ENCODE results near the gene PUSL1. TPM values are rescaled to one million over a fixed set of nuclear protein-coding genes. Genes with fewer than 3 reads are reported as not detected.

Gene PUSL1
- total RNA-seq, 6 experiments from 2014 or later, result 5.6 to 21.6 (median 8.4) TPM

DNA sequence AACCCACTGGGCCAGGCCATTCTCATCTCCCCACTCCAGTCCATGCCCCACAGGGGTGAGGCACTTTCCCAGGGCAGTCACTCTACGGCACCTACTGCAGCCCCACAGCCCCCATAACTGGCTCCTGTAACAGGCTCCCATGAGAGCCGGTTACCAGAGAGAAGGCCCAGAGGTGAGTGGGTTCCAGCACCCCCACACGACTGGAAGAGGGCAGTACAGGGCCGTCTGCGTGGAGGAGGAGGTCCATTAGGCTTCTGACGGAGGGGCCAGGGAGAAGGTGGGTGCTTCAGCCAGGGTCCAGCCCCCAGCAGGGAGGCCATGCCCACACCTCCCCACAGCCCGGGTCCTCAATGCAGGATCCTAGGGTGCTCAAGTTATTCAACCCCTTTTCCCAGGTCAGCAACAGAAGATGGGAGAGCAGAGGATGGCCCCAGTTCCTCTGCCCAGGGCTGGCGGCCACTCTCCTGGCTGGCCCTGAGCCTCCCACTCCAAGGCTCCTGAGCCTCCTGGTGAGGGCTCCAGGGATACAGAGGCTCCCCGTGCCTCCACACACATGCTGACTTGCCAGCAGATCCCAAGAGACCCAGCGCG lies 2.2 kb upstream of the PUSL1 start:
- 77% methylated on average over 2 of the region's 11 CpGs for WGBS (ENCODE audit: insufficient coverage, low coverage, low lambda C conversion rate, missing lambda C conversion rate)
- TF ChIP-seq, protein P1, sequence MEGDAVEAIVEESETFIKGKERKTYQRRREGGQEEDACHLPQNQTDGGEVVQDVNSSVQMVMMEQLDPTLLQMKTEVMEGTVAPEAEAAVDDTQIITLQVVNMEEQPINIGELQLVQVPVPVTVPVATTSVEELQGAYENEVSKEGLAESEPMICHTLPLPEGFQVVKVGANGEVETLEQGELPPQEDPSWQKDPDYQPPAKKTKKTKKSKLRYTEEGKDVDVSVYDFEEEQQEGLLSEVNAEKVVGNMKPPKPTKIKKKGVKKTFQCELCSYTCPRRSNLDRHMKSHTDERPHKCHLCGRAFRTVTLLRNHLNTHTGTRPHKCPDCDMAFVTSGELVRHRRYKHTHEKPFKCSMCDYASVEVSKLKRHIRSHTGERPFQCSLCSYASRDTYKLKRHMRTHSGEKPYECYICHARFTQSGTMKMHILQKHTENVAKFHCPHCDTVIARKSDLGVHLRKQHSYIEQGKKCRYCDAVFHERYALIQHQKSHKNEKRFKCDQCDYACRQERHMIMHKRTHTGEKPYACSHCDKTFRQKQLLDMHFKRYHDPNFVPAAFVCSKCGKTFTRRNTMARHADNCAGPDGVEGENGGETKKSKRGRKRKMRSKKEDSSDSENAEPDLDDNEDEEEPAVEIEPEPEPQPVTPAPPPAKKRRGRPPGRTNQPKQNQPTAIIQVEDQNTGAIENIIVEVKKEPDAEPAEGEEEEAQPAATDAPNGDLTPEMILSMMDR (IDR thresholded peaks at IDR 0.05), result no peak
- TF ChIP-seq POLR2A (IDR thresholded peaks at IDR 0.05), result no peak
- no peaks in the 10 kb centered on the region for H3K27me3 ChIP-seq
- H3K4me1 ChIP-seq, result peaks cover 0 to 35% (median 19%) of the 10 kb centered on the region in 4 donors
- DNase-seq (no peak), ATAC-seq (no peak)
- H3K9me3 ChIP-seq, result no peaks in the 10 kb centered on the region
- H3K4me3 ChIP-seq, result peak overlapping the region in 2 of 3 donors; percentile 66 to 92
- H3K27ac ChIP-seq, result no peak overlapping the region
- intact Hi-C loops (cut with DNase I), result no loop called here
- peaks cover 0 to 3% (median 0%) of the 10 kb centered on the region in 4 donors for H3K36me3 ChIP-seq

DNA sequence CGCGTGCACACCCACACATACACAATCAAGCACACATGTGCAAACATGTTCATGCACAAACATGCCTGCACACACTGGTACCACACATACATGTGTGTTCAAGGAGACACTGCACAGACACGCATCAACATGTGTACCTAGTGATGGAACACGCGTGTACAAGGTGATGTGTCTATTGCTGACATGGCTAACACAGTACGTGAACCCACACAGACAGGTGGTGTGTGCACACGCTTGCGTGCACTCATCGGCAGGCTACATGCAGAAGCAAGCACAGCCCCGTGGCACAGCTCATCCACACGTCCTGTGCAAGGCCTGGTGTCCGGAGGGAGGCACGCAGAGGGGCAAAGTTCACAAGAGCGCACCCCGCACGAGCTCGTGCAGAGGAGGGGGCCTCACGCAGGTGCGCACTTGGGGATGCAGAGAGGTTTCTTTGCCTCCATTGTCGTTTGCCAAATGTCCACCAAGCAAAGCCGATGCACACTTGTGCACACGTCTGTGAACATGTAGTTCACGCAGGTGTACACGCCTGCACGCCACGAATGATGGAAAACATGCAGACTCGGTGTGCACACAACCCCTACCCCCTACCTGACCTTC lies 1.6 kb upstream of the PUSL1 start:
- H3K27ac ChIP-seq, result no peak overlapping the region
- DNase-seq (no peak), ATAC-seq (no peak)
- 51% methylated on average over 4 of the region's 27 CpGs for WGBS (ENCODE audit: insufficient coverage, low coverage, low lambda C conversion rate, missing lambda C conversion rate)
- H3K4me3 ChIP-seq, result peak overlapping the region; percentile 66 to 92 (median 71)
- TF ChIP-seq POLR2A (IDR thresholded peaks at IDR 0.05), result no peak
- TF ChIP-seq, protein P1 (IDR thresholded peaks at IDR 0.05), result no peak
- no peaks in the 10 kb centered on the region for H3K27me3 ChIP-seq
- H3K4me1 ChIP-seq, result peaks cover 0 to 35% (median 19%) of the 10 kb centered on the region in 4 donors
- peaks cover 0 to 9% (median 0%) of the 10 kb centered on the region in 4 donors for H3K36me3 ChIP-seq
- intact Hi-C loops (cut with DNase I), result no loop called here
- no peaks in the 10 kb centered on the region for H3K9me3 ChIP-seq

DNA sequence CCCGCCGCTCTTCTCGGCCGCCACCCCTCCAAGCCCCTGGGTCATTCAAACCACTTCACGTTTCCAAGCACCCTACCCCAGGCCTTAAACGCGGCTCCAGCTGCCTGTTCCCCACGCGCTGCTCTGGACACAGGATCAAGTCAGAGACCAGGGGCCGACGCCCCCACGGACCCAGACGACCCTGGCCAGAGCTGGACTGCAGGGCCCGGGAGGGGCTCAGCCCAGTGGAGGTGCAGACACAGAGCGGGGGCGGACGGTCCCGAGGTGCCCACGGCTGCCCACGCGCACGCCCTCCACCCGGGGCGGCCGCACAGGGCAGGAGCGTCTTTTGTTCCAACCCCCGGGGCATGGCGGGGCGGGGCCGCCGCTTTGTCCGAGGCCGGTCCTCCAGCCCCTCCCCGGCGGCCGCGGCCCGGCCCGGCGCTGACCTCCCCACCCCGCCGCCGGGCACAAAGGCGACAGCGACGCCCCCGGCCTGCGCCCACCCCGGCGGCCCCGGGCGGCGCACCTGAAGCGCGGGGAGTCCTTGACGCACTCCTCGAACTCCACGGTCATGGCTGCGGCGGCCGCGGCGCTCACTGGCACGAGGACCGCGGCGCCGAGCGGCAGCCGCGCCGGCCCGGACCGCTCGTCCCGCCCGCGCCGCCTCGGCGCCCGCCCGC lies 1.0 kb upstream of the PUSL1 start:
- TF ChIP-seq, protein P1 (IDR thresholded peaks at IDR 0.05), result no peak
- peak; percentile 22 for TF ChIP-seq POLR2A (IDR thresholded peaks at IDR 0.05)
- WGBS (ENCODE audit: insufficient coverage, low coverage, low lambda C conversion rate, missing lambda C conversion rate), result 0% methylated on average over 9 of the region's 83 CpGs
- H3K36me3 ChIP-seq, result peaks cover 0 to 15% (median 0%) of the 10 kb centered on the region in 4 donors
- H3K27me3 ChIP-seq, result no peaks in the 10 kb centered on the region
- peak overlapping the region; percentile 66 to 92 (median 71) for H3K4me3 ChIP-seq
- DNase-seq (peak in 1 of 3 donors; percentile 58), ATAC-seq (peak in 2 of 4 donors; percentile 4 to 13)
- H3K27ac ChIP-seq, result peak overlapping the region; percentile 47 to 90 (median 50)
- intact Hi-C loops (cut with DNase I), result no loop called here
- peaks cover 0 to 35% (median 19%) of the 10 kb centered on the region in 4 donors for H3K4me1 ChIP-seq
- H3K9me3 ChIP-seq, result no peaks in the 10 kb centered on the region

DNA sequence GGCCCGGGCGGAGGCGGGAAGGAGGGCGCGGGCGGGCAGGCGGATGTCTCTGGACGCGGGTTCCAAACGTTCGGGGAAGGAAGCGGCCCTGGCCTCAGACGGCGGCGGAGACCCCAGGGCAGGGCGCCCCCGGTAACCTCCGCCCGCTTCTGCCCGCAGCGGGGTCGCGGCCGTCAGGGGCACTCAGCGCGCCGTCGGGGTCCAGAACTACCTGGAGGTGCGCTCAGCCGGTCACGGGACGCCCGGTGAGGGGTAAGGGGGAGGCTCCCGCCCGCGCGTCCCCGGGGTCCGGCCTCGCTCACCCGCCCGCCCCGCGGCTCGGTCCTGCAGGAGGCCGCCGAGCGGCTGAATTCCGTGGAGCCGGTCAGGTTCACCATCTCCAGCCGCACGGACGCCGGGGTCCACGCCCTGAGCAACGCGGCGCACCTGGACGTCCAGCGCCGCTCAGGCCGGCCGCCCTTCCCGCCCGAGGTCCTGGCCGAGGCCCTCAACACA lies 406 bp downstream of the PUSL1 start:
- TF ChIP-seq, protein P1 (IDR thresholded peaks at IDR 0.05), result no peak
- TF ChIP-seq POLR2A (IDR thresholded peaks at IDR 0.05), result no peak
- Histone ChIP-seq H3K9me3 (no peaks in the 10 kb centered on the region), H3K27ac (peak overlapping the region; percentile 2 to 90 (median 82)), H3K36me3 (peaks cover 0 to 30% (median 4%) of the 10 kb centered on the region in 4 donors), H3K4me3 (peak overlapping the region; percentile 66 to 92 (median 92)), H3K27me3 (no peaks in the 10 kb centered on the region), H3K4me1 (peaks cover 0 to 35% (median 19%) of the 10 kb centered on the region in 4 donors)
- no peak for ATAC-seq
- DNase-seq, result peak in 1 of 3 donors; percentile 52
- intact Hi-C loops (cut with DNase I), result no loop called here
- WGBS (ENCODE audit: insufficient coverage, low coverage, low lambda C conversion rate, missing lambda C conversion rate), result 6% methylated on average over 7 of the region's 66 CpGs

All from right lobe of liver (tissue), 6 donors.